Subcutaneous adipose tissue (tissue), 4 donors: ENCODE measurements around the gene VAV3. TPM values are rescaled to one million over a fixed set of nuclear protein-coding genes. Genes with fewer than 3 reads are reported as not detected.

ENCODE experiments used
- total RNA-seq, 4 donors: library from RNA; depleted of rRNA; stranded (reverse); fragments of >200 nt; gene quantifications; one replicate each; pipeline ENCODE4 v1.1.0, GENCODE V29; 2016
- TF ChIP-seq, protein P1 (sequence below): fragments of 450-650 bp; IDR thresholded peaks from one replicate; pipeline ENCODE4 v1.5.1; 2016; ENCODE audit warnings: low read depth, mild to moderate bottlenecking, control low read depth, antibody characterized with exemption, moderate library complexity

Gene VAV3
- total RNA-seq, 4 donors from 2014 or later = 7.0 to 13.1 (median 10.1) TPM

DNA sequence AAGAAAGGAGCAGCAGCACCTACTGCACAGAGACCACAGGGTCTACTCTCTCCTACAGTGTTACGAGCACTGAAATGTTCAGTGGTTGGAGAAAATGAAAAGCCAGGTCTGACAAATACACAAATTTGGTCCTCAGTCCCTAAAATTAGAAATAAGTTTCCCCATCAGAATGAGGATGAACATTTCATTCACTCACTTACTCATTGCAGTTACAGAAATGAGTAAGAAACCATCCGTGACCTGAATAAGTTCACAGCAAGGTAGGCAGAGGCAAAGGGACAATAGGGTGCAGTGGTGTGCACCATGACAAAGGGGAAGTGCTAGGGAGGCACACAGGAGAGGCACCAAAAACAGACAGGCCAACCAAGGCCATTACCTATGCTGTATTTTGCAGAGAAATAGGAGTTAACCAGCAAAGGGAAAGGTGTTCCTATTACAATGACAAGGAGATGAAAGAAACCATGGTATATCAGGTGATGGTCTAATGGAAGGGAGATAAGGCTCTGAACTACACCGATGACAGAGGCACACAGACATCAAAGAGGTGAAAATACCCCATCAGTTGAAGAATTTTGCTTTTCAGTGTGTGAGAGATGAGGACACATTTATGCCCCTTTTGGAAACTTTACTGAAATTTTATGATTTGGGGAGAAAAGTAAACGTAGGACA is 29.4 kb downstream of the VAV3 start:
- TF ChIP-seq, protein P1, sequence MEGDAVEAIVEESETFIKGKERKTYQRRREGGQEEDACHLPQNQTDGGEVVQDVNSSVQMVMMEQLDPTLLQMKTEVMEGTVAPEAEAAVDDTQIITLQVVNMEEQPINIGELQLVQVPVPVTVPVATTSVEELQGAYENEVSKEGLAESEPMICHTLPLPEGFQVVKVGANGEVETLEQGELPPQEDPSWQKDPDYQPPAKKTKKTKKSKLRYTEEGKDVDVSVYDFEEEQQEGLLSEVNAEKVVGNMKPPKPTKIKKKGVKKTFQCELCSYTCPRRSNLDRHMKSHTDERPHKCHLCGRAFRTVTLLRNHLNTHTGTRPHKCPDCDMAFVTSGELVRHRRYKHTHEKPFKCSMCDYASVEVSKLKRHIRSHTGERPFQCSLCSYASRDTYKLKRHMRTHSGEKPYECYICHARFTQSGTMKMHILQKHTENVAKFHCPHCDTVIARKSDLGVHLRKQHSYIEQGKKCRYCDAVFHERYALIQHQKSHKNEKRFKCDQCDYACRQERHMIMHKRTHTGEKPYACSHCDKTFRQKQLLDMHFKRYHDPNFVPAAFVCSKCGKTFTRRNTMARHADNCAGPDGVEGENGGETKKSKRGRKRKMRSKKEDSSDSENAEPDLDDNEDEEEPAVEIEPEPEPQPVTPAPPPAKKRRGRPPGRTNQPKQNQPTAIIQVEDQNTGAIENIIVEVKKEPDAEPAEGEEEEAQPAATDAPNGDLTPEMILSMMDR = no peak

DNA sequence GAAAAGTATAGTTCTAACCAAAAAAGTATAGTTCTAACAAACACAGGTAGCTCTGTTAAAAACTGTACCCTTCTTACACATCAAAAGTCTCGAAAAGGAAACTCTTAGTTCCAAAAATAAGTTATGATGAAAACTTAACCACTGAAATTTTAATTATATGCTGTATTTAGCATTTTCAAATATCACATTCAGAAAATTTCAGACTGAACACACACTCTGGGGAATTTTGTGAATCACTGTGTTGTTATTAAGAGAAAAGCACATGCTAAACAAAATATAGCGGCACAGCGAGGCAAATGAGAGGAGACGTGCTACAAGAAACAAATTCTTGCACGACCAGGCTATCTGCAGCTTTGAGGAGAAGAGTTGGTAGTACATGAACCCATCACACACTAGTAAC is 30.4 kb downstream of the VAV3 start:
- TF ChIP-seq, protein P1 = no peak

DNA sequence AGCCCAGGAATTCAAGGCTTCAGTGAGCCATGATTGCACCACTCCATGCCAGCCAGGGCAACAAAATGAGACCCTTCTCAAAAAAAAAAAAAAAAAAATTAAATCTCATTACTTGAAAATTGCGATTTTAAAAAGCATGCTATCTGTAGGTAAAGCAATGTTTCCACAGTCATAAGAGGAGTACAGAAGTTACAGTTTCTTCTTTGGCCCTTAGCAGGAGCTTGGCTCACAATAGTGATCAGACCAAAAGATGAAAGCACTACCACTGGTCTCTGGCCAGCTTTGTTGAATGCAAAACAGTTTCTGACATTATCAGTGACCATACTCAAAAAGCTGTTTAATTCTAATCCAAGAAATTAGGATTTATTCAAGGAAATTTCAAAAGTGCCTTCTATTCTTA is 31.2 kb downstream of the VAV3 start:
- TF ChIP-seq, protein P1 = no peak

DNA sequence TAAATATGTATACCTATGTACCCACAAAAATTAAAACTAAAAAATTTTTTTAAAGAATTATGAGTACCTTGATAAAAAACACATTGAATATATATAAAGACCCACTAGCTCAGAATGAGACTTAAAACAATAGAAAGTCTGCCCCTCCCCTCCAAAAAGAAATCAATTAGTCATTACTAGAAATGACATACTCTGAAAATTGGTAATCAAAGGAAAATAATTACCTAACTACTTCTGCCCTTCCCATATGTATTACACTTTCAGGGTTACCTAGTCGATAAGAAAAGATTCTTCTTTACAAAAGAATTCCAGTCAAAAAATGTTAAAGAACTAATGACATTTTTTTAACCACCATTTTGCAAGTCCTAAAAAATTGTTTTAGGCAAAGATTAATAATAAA is 34.7 kb downstream of the VAV3 start:
- TF ChIP-seq, protein P1 = no peak

DNA sequence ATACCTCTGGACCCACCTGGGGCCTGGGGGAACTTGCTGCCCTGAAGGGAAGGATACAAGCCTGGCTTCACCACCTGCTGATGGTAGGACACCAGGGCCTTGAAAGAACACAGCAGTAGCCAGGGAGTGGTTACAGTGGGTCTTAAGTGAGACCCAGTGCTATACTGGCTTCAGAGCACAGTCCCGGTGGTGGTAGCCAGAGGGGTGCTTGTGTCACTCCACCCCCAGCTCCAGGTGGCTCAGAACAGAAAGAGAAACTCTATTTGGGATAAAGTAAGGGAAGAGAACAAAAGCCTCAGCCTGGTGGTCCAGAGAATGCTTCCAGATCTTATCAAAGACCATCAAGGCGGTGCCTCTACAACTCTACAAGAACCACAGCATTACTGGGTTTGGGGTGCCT is 37.2 kb downstream of the VAV3 start:
- TF ChIP-seq, protein P1 = no peak

DNA sequence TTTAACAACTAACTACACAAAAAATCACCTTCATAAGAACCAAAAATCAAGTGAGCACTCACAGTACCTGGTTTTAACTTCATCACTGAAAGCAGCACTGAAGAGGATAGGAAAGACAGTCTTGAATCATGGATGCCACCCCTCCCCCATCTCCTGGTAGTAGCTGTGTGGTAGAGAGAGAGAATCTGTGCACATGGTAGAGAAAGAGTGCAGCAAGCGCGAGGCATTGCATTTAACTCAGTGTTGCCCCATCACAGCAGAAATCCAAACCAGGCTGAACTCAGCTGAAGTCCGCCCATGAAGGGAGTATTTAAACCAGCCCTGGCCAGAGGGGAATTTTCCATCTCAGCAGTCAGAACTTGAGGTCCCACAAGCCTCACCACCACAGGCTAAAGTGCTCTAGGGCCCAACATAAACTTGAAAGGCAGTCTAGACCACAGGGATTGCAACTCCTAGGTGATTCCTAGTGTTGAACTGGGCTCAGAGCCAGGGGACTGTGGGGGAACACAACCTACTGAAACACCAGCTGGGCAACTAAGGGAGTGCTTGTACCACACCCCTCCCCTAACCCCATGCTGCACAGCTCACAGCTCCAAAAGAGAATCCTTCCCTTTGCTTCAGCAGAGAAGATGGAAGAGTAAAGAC is 38.4 kb downstream of the VAV3 start:
- TF ChIP-seq, protein P1 = no peak

DNA sequence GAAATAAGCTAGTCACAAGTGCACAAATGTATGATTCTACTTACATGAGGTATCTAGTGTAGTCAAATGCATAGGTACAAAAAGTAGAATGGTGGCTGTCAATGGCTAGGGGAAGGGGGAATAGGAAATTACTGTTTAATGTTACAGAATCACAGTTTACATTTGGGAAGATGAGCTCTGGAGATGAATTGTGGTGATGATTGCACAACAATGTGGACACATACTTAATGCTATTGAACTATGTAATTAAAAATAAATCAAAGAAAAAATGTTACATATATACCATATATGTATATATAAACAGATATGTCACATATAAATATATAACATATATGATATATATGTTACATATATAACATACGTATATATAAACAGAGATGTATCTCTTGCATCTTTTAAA is 39.4 kb downstream of the VAV3 start:
- TF ChIP-seq, protein P1 = no peak
